Measurements from ENCODE around the gene ENPP7. TPM values are rescaled to one million over a fixed set of nuclear protein-coding genes. Genes with fewer than 3 reads are reported as not detected.

ENPP7 gene
- total and polyA plus RNA-seq, 2 experiments from 2014 or later, result not detected

DNA sequence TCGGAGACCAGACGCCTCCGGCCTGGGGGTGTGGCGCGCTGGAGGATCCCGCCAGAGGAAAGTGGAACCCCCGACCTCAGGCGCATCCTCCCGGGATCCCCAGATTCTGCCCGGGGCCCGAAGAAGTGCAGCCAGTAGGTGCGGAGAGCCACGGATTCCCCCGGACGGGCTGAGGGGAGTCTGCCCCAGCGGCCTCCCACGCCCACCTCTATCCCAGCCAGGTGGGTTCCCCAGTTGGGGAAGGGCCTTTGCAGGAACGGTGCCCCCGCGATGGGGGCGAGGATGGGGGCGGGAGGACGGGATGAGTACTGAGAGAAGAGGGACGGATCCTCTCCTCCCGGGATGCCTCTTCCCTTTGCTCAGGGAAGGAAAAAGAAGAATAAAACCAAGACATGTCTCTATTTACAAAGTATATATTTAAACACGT, 61.0 kb downstream of the ENPP7 start:
- Histone ChIP-seq H3K4me3 (no peak overlapping the region), H3K9me3 (ENCODE audit: low read depth) (no peaks in the 10 kb centered on the region), H3F3A (ENCODE audit: insufficient read depth) (no peaks in the 10 kb centered on the region), H4K20me1 (ENCODE audit: insufficient read depth) (no peaks in the 10 kb centered on the region), H3K36me3 (ENCODE audit: low read depth) (no peaks in the 10 kb centered on the region), H3K27me3 (replicated peaks; ENCODE audit: insufficient read depth) (peaks cover 52% of the 10 kb centered on the region), H3K4me1 (ENCODE audit: insufficient read depth) (0 out of 2 replicates have a peak, but pooled peaks cover 6% of the 10 kb centered on the region), H3K27ac (no peak overlapping the region), H2AFZ (no peak overlapping the region), H3K9me2 (ENCODE audit: insufficient read depth) (no peaks in the 10 kb centered on the region), H3K79me2 (ENCODE audit: insufficient read depth) (peaks cover 7% of the 10 kb centered on the region; the same call in 1 of the 2 replicates), H3K9ac (no peak overlapping the region), H3K4me2 (ENCODE audit: unreplicated experiment) (peak overlapping the region; percentile 92)
- WGBS, 2 experiments (ENCODE audit: low coverage in 1 of 2, low lambda C conversion rate in 2 of 2, missing lambda C conversion rate in 2 of 2), result 1 to 2% methylated on average over 20 to 24 of the region's 26 CpGs
- in situ Hi-C loops (cut with MboI), result no loop called here
- no peak for DNase-seq
- TF ChIP-seq EZH2 (IDR thresholded peaks at IDR 0.05; ENCODE audit: insufficient read depth, poor library complexity, severe bottlenecking) (peak; percentile 63), EZH2phosphoT487 (IDR thresholded peaks at IDR 0.05; ENCODE audit: insufficient read depth, low read depth) (peak; percentile 85)

Small RNA genes lying within 50 kb of the gene (microRNA-seq; reads per million reads assigned to microRNA genes)
- not detected for gene MIR4739 (ENCODE audit: borderline number of aligned reads)

Small RNA genes lying within 50 kb of the gene (small RNA-seq; reads per million reads assigned to genes)
- gene MIR4739 (ENCODE audit: low read depth, low replicate concordance), result not detected

Other genes with a start within 250 kb of the ENPP7 start
- not detected in 2 replicates for gene RBFOX3, start 119.9 kb upstream of the ENPP7 start, total RNA-seq (2014; rRNA removed; shearing (Covaris generic))
- gene RBFOX3, start 119.9 kb upstream of the ENPP7 start, polyA plus RNA-seq (2016; fragmentation: Nextera tagmentation; extraction: Ambion mirVana), result not detected in 2 replicates
- 0.11 and 0.13 TPM in 2 replicates for gene CBX2, start 47.2 kb downstream of the ENPP7 start, total RNA-seq (2014; rRNA removed; shearing (Covaris generic))
- gene CBX2, start 47.2 kb downstream of the ENPP7 start, polyA plus RNA-seq (2016; fragmentation: Nextera tagmentation; extraction: Ambion mirVana), result 0.13 and 0.23 TPM in 2 replicates
- gene CBX8, start 66.1 kb downstream of the ENPP7 start, total RNA-seq (2014; rRNA removed; shearing (Covaris generic)), result 2.7 and 3.9 TPM in 2 replicates
- 5.9 and 6.4 TPM in 2 replicates for gene CBX8, start 66.1 kb downstream of the ENPP7 start, polyA plus RNA-seq (2016; fragmentation: Nextera tagmentation; extraction: Ambion mirVana)
- gene CBX4, start 108.5 kb downstream of the ENPP7 start, total RNA-seq (2014; rRNA removed; shearing (Covaris generic)), result 11.4 and 18.9 TPM in 2 replicates
- 1.2 and 1.4 TPM in 2 replicates for gene CBX4, start 108.5 kb downstream of the ENPP7 start, polyA plus RNA-seq (2016; fragmentation: Nextera tagmentation; extraction: Ambion mirVana)